ENCODE results near the gene PTPRO.

The PTPRO gene

GRCh38 chr12:15355766-15356165 is 33.5 kb downstream of the PTPRO start:
- no peak for DNase-seq

DNA sequence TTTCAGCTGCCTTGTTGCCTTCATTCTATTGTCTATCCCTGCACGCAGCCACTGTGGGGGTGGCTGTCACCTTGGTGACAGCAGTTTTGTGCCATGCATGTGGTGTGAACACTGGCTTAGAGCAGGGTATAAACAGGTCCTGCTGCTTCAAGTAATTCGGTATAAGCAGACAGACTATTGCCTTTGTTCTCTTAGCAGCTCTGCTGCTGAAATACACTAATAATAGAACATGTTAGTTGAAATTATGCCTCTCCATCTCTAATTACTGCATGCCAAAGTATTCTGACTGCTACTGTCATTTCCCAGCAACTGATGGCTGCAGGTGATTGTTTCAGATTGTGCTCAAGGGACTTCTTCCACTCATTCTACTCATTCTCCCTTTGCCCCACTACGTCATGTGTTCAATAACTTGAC is 34.6 kb downstream of the PTPRO start:
- DNase-seq: peak; percentile 88

DNA sequence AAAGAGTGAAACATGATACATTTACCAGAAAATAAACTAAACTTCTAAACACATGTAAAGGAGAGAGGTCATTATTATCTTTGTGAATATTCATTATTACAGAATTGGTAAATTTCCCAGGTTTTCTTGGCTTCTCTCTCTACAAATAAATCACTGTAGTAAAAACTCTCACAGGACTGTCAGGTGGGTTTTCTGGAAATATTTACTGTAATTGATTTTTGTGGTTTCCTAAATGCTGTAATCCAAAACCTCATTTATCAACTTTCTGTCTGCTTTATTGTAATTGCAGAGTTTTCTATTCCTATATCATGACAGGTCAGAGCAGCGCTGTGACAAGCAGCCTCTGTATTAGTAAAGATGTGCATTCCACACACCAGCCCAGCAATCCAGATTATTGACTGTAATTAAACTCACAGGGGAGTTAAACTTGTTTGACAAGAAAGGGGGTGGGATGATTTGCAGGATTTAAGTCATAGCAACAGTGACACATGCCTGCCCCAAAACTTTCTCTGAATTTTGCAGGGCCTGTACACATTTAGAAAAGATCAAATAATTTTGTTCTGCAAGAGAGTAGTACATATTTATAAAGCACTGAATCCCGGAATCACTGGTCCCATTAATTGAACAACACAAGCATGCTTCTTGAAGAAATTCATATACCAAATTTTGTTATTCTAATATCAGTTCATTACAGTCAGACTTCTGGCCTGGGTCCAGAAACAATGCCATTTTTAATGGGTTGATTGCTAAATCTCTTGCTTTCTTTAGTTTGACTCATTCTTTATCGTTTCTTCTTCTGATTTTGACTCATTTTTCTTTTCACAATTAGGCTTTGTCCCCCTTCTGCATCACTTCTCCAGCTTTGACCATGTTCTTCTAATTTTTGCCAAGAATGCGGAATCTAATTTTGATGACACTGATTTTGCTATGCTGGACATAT is 42.2 kb downstream of the PTPRO start:
- DNase-seq: peak; percentile 82

DNA sequence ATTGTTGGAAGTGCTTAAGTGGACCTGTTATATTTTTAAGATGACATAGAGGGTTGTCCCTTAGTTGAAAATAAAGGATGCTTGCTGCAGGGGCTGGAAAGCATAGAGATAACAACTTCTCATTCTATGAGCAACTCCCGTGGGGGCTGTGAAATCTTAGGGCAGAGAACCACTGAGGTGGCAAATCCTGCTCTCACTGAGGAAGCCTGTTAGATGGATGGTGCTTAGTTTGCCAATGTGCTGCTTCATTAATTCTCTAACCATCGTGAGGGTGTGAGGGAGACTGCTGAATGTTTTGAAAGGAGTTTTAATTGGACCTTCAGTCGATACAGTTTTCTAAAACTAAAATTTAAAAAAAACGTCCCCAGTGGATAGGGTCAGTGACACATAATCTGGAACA is 46.5 kb downstream of the PTPRO start:
- peak; percentile 61 for DNase-seq

DNA sequence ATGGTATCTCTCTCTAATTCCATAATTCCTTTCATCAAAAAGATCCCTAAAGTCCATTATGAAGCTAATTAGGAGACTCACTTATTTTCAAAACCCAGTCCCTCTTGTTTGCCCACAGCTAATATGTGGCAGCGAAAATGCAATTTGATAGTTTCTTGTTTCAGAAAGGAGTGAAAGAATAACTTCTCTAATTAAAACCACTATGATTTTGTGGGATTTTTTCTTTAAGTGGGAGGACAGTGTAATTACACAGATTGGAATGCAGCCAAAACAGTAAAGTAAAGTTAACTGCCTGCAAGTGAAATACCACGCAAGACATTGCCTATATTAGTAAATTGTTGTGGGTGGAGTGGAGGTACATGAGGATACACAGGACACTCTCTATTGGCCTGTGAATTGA is 50.0 kb downstream of the PTPRO start:
- no peak for DNase-seq

DNA sequence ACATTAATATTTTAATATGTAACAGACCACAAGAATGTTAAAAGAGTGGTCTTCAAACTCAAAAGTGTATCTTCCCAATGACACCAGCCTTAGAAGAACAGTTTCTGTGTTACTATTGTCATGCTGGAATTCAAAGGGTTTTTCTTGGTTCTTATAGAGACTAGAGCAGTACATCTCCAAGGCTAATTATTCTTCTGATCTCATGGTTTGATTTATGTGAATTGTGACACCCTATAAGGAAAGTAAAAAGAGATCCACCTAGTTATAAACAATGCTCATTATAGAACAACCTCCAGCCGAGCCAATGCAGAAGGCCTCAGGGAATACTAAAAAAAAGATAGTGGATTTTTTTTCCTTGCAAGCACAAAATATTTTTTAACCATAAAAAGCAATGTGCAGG is 65.5 kb downstream of the PTPRO start:
- no peak for DNase-seq

- no peak for DNase-seq
Measured at GRCh38 chr12:15389561-15389960, 67.3 kb downstream of the PTPRO start.

- no peak for DNase-seq
Measured at GRCh38 chr12:15393037-15393436, 70.7 kb downstream of the PTPRO start.

GRCh38 chr12:15393995-15394394 is 71.7 kb downstream of the PTPRO start:
- no peak for DNase-seq

GRCh38 chr12:15404485-15404884 is 82.2 kb downstream of the PTPRO start:
- DNase-seq: no peak

DNA sequence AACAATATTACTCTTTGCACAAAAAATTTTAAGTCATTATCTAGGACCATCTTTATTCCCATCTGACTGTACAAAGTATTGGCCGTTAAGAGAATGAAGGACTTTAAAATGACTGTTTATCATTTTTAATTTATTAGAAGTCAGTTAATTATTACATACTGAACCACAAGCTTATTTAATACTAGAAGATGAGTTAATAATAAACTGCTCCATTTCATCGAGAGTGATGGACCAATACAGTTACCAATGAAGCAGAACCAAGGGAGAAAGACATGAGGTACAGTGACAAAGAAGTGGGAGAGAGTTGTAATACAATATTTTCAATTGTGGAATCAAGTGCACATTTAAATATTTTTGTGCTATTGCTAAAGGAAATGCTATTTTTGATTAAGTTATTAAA is 83.3 kb downstream of the PTPRO start:
- DNase-seq: no peak

DNA sequence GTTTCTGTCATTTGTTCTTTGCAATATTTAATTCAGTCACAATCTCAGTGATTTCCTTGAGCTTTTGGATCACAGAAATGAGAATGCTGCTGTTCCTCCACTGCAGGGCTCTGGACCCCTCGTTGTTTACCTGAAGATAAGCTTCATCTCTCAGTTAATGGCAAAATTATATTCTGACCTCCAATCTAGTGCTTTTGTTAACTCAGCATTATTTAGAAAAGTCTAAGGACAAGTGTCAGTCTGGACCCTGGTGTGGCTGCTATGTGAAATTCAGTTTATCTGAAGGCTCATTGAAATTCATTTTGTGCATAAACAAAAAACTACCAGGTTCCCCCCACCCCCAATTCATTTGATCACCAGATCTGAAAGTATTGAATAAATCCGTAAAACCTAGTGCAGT is 84.7 kb downstream of the PTPRO start:
- no peak for DNase-seq

DNA sequence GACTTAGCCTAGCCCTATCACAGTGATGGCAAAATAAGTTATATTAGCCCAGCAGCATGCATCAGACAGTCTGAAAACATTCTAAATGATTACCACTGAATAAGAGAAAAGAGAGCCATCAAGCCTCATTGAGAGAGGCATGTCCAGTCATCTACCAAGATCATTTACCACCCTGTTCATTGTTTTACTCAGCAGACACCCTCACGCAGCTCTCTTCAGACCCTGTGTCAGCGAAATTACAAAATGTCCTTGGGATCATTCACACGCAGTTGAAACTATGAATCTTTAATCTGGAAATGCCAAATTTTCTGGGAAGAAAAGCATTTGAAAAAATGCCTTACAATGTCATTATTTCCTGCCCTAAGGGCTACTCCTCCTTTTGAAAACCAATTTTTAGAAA is 89.5 kb downstream of the PTPRO start:
- no peak for DNase-seq

DNA sequence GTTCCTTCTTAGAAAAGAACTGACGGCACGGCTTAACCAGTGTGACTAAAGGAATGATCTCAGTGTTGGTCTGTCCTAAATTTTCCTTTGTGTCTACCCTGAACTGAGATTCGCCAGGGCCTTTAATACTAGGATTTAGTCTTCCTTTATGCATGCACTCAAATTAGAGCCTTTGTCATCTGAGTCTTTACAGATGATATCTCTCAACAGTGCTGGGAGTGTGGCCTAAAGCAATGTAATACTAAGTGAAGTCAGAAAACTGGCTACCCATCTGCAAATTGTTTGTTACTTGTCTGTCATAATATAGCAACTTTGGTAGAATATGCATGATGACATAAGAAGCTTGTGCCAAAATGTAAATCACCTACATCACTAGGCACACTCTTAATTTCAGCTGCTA is 95.4 kb downstream of the PTPRO start:
- peak; percentile 72 for DNase-seq

- DNase-seq: no peak
Measured at GRCh38 chr12:15423629-15424028, 101.3 kb downstream of the PTPRO start.

GRCh38 chr12:15427913-15428312 is 105.6 kb downstream of the PTPRO start:
- no peak for DNase-seq

DNA sequence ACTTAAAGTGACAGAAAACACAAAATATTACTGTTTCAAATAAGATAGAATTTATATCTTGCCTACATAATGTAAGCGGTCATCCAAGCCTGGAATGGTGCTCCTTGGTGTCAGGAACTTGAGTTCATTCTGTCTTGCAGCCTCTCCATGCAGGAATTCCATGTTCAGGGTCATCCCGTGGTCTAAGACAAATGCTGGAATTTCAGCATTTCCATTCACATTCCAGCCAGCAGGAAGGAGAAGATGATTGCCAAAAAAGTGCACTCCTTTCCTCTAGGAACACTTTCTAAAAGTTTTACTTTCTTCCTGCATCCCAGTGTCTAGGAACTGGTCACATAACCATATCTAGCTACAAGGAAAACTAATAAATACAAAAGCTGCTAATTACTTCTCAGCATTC is 106.3 kb downstream of the PTPRO start:
- no peak for DNase-seq

DNA sequence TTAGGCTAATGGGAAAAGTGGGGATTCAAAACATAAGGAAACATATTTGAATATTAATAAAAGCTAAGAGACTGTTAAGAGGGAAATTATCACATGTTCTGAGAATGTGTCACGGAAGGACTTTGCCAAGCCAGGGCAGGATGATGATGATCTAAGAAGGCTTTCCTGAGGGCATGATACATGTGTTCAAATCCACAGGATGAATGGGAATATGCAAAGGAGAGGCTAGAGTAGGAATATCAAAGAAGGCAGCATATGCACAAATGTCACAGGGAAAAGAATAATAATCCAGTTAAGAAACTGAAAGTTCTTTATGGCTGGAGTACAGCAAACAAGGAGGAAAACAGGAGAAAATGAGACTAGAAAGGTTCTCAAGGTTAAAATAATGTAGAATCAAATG is 107.0 kb downstream of the PTPRO start:
- no peak for DNase-seq

DNA sequence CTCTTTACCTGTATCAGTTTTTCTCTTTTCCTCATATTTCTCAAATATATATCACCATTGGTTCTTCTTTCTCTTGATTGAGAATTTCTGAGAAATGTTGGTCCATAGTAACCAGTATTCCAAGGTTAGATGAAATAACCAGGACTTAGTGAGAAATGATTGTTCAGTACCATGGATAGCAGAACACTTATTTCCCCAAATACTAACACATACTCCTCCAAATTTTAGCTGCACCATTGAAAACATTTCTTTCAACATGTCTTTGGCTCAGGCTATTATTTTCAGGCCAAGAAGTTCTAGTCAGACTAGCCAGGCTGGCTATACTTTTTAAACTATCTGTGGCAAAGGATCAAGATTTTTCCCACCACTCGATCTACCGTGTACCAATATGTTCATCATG is 113.3 kb downstream of the PTPRO start:
- DNase-seq: no peak

- DNase-seq: no peak
Measured at GRCh38 chr12:15439459-15439858, 117.2 kb downstream of the PTPRO start.

DNA sequence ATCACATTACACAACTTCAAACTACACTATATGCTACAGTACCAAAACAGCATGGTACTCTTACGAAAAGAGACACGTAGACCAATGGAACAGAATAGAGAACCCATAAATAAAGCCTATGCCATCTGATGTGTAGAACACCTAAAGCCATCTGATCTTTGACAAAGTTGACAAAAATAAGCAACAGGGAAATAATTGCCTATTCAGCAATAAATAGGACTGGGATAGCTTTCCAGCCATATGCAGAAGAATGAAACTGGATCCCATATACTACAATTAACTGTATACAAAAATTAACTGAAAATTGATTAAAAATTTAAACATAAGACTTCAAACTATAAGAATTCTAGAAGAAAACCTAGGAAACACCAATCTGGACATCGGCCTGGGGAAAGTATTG is 120.7 kb downstream of the PTPRO start:
- no peak for DNase-seq

GRCh38 chr12:15443611-15444010 is 121.3 kb downstream of the PTPRO start:
- DNase-seq: no peak

DNA sequence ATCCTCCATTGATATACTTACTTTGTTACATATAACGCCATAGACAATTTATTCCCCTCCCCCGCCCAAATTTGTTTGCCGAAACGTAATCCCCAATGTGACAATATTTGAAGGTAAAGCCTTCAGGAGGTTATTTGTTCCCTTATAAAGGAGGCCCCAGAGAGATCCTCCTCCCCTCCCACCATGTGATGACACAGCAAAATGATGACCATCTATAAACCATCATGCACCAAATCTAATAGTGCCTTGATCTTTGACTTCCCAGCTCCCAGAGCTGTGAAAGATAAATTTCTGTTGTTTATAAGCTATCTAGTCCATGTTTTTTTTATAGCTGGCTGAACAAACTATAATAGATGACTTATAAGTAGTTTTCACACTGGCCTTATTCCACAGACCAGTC is 122.2 kb downstream of the PTPRO start:
- no peak for DNase-seq

DNA sequence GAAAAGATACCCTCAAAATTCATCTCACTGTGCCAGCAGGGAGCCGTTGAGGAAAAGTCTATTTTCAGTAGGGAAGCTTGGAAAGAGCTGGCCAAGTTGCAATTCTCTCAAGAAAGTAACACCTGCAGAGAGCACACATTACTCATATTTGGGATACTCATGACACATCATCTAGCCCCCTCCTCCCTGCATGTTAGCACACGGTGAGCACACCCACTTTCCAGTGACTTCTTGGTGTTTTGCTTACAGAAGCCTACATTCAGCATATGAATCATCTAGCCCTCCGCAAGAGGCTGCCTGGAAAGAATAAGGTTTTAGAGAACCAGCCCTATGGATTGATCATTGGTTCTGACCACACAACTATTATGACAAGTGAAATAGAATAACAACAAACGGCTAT is 124.5 kb downstream of the PTPRO start:
- DNase-seq: no peak

DNA sequence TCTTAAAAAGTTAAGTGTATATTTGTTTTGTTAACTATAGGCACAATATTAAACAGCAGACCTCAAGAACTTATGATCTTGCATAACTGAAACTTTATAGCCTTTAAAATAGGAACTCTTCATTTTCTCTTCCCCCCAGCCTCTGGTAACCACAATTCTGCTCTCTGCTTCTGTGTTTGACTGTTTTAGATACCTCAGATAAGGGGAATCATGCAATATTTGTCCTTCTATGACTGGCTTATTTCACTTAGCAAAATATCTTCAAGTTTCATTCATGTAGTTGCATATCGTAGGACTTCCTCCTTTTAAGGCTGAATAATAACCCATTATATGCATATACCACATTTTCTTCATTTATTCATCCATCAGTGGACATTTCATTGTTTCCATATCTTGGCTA is 131.3 kb downstream of the PTPRO start:
- DNase-seq: no peak
